Stimulated activated CD4-positive, alpha-beta T cell treated with anti-CD3 and anti-CD28 coated beads, TNF-alpha, amount 100 ng/mL, for 24 hours (primary cell): ENCODE data around the gene SMAD3.

Experiments used
- DNase-seq, 3 experiments: peaks; one replicate each; pipeline ENCODE4 v3.0.0-alpha.2; 2020; ENCODE audit warnings: low read depth in 3 of 3

SMAD3 gene

GRCh38 chr15:67180035-67180434 lies 114.6 kb downstream of the SMAD3 start:
- DNase-seq = no peak

DNA sequence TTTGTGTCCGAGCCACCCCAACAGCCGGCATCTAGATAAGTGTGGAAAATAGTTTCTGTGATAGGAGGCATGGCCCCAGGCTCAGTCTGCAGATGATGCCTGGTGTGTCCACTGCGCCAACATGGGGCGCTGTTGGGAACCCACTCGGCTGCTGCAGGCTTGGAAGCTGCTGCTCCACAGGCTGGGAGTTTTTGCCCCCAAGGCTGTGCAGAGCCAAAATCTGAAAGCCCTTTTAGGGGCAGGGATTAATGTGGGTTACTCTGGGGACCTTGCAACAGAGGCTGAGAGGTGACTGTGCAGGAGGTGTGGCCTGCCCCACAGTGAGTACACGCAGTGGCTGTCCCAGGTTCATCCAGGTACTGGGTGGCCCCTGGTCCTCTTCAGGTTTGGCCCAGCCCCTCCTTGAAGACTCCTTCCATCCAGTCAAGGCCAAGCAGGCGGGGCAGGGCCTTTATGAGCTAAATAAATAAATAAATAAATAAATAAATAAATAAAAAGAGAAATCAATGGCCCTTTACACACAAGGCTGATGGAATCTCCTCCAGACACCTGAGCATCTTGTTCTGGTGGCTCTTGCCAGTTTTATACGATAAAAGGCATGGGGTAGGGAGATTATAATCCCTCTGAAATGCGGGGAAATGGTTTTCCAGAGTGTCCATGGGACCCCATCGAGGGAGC lies 115.3 kb downstream of the SMAD3 start:
- no peak for DNase-seq

GRCh38 chr15:67181221-67181639 lies 115.8 kb downstream of the SMAD3 start:
- DNase-seq = no peak

- no peak for DNase-seq
Measured at GRCh38 chr15:67183443-67184169, 118.2 kb downstream of the SMAD3 start.

DNA sequence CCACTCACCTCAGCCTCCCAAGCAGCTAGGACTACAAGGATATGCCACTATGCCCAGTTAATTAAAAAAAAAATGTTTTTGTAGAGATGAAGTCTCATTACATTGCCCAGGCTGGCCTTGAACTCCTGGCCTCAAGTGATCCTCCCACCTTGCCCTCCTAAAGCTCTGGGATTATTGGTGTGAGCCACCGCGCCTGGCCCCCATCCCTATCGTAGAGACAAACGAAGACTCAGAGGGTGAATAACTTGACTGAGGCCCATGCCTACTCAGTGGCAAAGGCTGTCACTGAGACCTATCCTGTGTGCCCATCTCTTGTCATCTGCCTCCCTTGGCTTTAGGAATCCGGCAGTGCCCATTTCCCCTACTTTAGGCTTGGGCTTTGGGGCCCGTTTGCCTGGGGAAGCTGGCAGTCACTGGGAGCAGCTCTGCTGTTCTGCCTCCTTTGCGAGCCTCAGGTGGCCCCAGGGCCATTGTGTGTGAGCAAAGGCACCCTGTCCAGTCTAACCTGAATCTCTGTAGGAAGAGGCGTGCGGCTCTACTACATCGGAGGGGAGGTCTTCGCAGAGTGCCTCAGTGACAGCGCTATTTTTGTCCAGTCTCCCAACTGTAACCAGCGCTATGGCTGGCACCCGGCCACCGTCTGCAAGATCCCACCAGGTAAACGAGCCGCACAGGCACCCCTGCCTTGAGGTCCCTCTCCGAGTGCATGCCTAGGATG lies 119.0 kb downstream of the SMAD3 start:
- no peak for DNase-seq

- DNase-seq = no peak
Measured at GRCh38 chr15:67185051-67185450, 119.6 kb downstream of the SMAD3 start.

GRCh38 chr15:67185621-67186225 lies 120.3 kb downstream of the SMAD3 start:
- DNase-seq = no peak

- no peak for DNase-seq
Measured at GRCh38 chr15:67186226-67186649, 120.8 kb downstream of the SMAD3 start.

DNA sequence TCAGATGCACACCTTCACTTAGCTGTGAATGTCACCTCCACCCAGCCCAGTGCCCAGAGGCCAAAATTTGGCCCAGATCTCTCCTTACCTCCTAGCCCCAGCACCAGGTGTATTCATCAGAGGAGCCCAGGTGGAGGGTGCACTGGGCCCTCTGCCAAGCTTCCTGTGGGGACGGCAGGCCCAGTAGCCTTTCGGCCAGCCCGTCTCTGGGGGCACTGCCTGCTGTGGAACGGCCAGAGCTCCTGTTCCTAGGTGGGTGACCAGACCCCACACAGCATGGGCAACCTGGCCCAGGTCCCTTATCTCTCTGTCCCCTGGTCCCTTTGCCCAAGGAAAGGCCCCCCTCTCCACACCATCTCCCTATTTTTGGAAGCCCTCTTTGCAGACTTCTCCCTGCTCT lies 121.3 kb downstream of the SMAD3 start:
- no peak for DNase-seq

- DNase-seq = no peak
Measured at GRCh38 chr15:67187351-67187854, 122.0 kb downstream of the SMAD3 start.

DNA sequence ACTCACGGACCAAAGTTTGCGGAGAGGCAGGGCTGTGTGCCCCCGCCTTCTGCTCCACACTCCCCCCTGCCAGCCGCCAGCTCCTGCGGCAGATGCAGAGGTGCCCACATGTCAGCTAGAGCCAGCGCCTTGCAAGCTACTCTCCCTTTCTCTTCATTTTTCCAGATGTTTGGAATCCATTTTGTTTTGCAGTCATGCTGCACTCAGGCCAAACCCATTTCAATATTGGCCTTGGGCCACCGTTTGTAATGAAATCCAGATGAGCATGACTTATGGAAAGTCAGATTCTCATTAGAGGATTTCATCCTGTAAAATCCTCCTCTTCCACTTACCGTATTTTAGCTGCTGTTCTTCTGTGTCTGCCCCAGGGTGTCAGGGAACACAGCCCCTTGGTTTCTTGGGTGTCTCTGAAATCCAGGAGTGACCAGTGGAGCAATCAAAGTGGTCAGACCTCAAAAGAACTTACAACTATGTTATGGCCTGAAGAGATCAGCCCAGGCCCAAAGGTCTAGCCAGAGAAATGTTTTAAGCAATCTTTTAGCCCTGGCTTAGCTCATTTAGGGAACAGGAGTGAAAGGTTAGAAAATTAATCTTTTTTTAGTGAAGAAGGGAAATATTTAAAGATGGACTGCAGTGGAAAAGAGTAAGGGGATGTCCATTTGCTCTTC lies 123.3 kb downstream of the SMAD3 start:
- DNase-seq = no peak

DNA sequence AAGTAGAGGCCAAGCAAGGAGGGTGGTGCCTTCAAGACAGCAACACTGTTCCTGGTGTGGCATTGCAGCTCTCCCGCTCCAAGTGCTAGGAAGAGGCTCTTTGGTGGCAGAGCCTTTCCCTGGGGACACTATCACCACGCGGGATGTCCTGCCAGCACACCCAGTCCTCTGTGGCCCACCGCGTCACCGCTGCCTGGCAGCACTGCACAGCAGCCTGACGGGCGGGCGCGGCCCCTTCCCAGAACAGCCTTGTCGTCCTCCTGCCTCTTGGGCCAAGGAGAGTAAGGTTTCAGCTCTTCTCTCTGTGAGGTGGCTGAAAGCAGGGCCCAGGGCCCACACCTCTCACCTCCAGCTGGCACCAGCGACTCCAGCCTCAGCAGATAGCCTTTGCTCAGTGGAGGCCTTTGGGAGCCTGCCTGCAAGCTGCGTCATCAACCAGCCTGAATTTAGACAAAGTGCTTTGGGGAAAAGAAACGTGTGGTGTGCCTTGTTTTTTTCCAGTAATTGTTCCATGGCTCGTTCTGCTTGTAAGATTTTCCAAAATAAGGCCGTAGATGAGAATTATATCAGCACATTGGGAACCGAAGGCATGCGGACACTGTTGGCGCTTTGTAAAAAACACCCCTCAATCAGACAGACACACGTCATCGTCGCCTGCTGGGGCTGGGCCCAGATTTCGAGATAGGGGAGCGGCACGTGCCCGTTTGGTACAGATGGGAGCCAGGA lies 124.1 kb downstream of the SMAD3 start:
- DNase-seq = no peak

DNA sequence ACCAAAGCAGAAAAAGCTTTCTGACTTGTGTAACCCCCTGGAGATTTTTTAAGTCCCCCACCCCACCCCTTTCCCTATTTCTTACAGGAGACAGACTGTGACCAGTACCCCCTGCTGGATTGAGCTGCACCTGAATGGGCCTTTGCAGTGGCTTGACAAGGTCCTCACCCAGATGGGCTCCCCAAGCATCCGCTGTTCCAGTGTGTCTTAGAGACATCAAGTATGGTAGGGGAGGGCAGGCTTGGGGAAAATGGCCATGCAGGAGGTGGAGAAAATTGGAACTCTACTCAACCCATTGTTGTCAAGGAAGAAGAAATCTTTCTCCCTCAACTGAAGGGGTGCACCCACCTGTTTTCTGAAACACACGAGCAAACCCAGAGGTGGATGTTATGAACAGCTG lies 124.9 kb downstream of the SMAD3 start:
- no peak for DNase-seq

GRCh38 chr15:67190813-67191212 lies 125.4 kb downstream of the SMAD3 start:
- DNase-seq = no peak

GRCh38 chr15:67192185-67192820 lies 126.9 kb downstream of the SMAD3 start:
- no peak for DNase-seq

DNA sequence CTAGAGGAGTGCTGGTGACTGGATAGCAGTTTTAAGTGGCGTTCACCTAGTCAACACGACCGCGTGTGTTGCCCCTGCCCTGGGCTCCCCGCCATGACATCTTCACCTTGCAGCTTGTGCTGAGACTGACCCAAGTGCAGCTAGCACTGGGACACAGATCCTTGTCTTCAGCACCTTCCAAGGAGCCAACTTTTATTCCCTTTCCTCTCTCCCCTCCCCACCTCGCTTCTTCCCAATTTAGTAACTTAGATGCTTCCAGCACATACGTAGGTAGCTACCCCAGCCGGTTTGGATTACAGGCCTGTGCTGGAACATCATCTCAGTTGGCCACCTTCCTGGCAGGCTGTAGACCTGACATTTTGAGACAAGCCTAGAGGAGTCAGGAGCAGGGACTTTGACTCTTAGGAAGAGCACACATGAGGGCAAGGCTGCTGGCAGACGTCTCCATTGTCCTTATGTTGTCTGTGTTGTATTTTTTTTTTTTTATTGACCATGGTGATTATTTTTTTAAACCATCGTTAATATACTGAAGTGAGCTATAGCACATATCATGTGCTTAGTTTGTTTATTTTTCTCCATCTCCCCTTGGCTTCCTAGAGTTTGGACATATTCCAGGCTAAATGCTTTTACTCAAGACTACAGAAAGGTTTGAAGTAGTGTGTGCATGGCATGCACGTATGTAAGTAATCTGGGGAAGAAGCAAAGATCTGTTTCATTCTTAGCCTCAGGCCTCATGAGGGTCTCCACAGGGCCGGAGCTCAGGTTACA lies 128.0 kb downstream of the SMAD3 start:
- no peak for DNase-seq

DNA sequence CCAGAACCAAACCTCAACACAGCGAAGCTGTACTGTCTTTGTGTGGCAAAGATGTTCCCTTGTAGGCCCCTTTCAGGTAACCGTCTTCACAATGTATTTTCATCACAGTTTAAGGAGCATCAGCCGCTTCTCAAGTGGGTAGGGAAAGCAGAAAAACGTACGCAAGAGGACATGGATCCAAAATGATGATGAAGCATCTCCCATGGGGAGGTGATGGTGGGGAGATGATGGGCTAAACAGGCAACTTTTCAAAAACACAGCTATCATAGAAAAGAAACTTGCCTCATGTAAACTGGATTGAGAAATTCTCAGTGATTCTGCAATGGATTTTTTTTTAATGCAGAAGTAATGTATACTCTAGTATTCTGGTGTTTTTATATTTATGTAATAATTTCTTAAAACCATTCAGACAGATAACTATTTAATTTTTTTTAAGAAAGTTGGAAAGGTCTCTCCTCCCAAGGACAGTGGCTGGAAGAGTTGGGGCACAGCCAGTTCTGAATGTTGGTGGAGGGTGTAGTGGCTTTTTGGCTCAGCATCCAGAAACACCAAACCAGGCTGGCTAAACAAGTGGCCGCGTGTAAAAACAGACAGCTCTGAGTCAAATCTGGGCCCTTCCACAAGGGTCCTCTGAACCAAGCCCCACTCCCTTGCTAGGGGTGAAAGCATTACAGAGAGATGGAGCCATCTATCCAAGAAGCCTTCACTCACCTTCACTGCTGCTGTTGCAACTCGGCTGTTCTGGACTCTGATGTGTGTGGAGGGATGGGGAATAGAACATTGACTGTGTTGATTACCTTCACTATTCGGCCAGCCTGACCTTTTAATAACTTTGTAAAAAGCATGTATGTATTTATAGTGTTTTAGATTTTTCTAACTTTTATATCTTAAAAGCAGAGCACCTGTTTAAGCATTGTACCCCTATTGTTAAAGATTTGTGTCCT lies 129.0 kb downstream of the SMAD3 start:
- no peak for DNase-seq

GRCh38 chr15:67195305-67195704 lies 129.9 kb downstream of the SMAD3 start:
- DNase-seq = no peak

GRCh38 chr15:67196222-67196621 lies 130.8 kb downstream of the SMAD3 start:
- no peak for DNase-seq
